B cell (primary cell): ENCODE data around the gene TM6SF1.

Experiments
- CTCF ChIP-seq: fragments of 200-600 bp; IDR thresholded peaks from one replicate; pipeline ENCODE4 v1.8.0; 2022; ENCODE audit warnings: antibody characterized with exemption, mild to moderate bottlenecking
- EZH2 ChIP-seq: IDR thresholded peaks from 2 replicates; pipeline ENCODE4 v1.6.1; 2012; ENCODE audit warnings: borderline replicate concordance, low read depth, mild to moderate bottlenecking, moderate library complexity, low read length; ENCODE audit not compliant: insufficient read depth, poor library complexity, severe bottlenecking

- no peak for TF ChIP-seq CTCF
- no peak for TF ChIP-seq EZH2
These were observed 45.8 kb downstream of the TM6SF1 start for GRCh38 chr15:83153288-83153687.
